ENCODE measurements around the gene JUND.
A peak's percentile ranks its signal among the peaks of the same experiment; 100 is the strongest.

The JUND gene

DNA sequence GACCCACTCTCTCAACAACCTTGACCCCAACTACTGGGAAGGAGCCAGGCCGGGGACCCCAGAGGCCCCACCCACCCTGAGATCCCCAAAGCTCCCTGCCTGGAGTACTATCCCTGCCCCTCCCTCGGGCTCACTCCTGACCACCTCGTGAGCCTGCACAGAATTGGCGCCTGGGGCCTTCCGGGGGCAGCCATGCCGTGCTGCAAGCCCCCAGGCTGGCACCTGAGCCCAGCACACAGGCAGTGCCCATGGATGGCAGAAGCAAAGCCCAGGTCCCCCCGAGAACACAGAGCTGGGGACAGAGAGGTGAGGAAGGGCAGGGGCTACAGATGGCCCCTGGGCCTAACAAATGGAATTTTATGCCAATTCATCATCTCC is 27.5 kb upstream of the JUND start:
- no peak for DNase-seq (ENCODE audit: low read depth in 1 of 2, low spot score in 1 of 2)

DNA sequence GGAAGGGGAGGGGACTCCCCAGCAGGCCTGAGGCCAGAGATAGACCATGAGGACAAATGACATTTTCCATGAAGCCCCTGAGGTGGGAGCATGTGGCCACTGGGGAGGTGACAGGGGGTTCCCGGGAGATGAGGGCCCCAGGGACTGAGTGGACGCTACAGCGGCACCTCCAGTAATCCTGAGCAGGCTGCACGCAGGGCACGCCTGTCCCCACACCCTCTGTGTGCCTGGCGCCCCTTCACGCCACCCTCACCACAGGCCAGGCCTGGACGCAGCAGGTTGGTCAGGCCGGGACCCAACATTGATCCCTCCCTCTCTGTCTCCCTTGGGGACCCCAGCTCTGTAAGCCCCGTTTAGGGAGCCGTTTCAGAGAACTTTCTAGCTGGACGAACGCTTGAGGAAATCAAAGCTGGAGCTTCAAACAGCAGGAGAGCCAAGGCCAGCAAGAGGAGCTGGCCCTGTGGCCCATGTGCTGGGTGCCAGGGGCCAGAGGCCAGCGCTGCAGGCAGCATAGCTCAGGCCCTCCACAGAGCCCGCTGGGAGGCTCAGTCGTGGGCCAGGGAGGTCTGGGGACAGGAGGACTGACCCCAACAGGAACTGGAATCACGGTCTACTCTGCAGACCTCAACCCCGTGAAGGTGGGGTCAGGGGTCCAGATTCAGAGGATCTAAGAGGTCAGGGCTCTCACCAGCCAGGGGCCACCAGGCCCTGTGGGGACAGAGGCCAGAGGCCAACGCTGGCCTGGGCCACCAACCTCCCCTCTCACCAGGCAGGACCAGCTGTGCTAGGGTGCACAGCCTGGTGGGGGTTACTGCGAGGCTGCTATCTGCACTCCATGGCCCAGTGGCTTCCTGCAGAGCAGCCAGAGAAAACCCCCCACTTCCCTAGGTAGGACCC is 26.9 kb upstream of the JUND start:
- DNase-seq (ENCODE audit: low read depth in 1 of 2, low spot score in 1 of 2) = no peak

DNA sequence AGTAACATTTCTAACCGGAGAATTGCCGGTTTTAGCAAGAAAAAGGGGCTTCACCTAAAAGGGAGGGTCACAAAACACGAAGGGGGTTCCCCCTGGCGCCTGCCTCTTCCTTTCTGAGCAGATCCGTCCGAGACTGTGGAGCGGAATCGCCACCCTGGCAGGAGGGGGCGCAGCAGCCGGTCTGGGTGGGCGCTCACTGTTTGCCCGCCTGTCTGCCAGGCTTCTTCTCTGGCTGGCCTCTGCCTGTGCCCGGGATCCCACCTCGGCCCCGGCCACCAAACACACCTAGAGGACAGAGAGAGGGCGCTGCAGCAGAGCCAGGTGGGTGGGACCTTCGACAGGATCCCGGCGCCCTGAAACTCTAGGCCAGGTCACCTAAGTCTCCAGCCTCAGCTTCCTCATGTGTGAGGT is 25.9 kb upstream of the JUND start:
- DNase-seq (ENCODE audit: low read depth in 1 of 2, low spot score in 1 of 2) = no peak

DNA sequence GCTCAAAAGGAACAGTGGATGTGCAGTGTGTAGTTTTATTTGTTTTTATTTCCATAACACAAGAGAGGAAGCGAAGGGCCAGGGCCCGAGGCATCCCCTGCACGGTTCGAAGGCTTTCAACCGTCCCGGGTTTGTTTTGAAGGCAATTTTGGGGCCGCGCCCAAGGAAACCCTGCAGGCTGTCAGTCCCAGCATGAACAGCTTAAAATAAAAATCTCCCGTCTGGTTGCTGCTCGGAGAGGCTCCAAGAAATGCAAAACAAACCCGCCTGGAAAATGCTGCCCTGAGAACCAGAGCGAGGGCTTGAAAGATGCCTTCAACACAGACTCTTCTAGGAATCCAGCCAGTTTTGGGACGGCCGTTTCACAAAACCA is 25.5 kb upstream of the JUND start:
- DNase-seq (ENCODE audit: low read depth in 1 of 2, low spot score in 1 of 2) = no peak

DNA sequence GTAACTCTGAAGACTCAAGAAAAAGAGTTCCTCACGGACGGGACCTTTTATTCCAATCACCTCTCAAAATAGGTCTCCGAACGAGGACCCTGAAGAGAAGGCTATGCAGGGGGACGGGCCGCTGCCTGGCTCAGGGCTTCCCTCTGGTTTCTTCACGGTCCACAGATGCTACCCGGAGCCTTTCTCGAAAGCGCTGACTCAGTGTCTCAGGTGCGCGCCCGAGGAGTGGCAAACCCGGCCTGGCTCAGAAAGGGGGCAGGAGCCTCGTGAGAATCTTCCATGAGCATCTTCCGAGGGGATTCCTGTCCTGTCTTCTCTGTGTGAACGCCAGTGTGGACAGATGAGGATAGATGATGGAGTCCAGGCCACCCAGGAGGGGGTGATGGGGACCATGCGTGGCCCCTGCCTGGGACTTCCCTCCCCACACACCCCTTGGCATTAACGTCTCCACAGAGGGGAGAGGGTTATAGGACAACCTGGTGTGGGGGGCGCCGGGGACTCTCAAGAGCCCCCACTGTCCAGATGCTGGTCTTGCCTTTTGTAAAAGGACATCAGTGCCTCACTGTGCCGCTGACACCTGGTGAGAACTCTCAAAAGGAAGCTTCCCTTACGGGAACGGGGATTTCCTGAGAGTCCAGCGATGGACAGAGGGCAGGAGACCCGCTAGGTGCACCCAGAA is 24.9 kb upstream of the JUND start:
- no peak for DNase-seq (ENCODE audit: low read depth in 1 of 2, low spot score in 1 of 2)

DNA sequence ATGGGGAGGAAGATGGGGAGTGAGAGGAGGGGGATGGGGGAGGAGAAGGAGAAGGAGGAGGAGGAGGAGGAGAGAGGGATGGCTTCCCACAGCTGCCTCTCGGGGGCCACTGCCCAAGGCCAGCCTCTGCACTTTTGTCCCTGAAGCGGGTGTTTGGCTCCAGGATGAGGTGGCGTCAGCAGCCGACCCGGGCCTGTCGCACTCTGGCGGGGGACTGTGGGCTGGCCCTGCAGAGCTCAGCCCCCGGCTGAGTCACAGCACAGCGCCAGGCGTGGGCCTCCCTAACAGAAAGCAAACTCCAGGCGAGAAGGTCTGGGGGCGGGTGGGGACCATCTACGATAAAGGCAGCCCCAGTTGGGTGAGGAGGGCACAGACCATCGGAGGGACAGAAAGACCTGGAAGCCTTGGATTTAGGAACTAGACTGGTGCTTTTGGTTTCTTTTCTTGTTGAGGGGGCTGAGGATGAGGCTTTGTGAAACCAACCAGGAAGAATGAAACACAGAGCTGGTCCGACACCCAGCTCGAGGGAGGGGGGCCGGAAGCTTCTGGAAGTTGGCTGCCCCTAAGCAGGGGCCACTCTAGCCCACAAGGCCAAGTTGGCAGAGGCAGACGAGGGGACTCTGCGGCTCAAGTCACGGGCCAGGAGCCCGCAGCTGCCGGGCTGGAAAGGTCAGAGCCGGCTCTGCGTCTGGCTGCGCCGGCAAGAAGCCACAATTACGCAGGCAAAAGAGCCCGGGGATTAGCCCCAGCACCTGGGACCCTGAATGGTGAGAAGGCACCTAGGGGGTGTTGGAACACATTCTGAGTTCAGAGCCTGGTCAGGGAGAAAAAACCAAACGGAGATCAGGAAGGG is 23.3 kb upstream of the JUND start:
- DNase-seq (ENCODE audit: low read depth in 1 of 2, low spot score in 1 of 2) = peak; percentile 58 to 74

DNA sequence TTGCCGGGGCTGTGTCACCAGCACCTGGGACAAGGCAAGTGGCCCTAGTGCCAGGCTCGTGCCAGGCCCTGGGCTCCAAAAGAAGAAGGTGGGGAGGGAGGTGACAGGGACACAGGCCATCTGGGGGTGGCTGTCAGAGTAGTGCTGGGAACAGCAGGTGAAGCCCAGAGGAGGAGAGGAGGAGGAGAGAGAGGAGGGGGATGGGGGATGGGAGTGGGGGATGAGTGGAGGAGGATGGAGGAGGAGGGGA is 22.7 kb upstream of the JUND start:
- DNase-seq (ENCODE audit: low read depth in 1 of 2, low spot score in 1 of 2) = no peak

DNA sequence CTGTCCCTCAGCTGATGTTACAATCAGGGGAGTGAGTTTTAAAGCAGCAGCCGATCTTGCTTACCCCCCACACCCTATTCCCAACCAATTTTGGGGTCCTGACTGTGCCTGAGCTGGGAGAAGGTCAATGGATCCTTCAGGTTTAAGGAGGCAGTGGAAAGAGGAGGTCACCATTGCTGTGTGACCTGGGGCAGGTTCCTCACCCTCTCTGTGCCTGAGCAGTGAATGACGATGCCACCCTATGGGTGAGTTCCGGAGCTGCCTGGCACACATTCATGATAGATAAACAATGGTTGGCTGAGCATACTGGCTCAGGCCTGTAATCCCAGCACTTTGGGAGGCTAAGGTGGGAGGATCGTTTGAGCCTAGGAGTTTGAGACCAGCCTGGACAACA is 20.3 kb upstream of the JUND start:
- DNase-seq (ENCODE audit: low read depth in 1 of 2, low spot score in 1 of 2) = no peak

DNA sequence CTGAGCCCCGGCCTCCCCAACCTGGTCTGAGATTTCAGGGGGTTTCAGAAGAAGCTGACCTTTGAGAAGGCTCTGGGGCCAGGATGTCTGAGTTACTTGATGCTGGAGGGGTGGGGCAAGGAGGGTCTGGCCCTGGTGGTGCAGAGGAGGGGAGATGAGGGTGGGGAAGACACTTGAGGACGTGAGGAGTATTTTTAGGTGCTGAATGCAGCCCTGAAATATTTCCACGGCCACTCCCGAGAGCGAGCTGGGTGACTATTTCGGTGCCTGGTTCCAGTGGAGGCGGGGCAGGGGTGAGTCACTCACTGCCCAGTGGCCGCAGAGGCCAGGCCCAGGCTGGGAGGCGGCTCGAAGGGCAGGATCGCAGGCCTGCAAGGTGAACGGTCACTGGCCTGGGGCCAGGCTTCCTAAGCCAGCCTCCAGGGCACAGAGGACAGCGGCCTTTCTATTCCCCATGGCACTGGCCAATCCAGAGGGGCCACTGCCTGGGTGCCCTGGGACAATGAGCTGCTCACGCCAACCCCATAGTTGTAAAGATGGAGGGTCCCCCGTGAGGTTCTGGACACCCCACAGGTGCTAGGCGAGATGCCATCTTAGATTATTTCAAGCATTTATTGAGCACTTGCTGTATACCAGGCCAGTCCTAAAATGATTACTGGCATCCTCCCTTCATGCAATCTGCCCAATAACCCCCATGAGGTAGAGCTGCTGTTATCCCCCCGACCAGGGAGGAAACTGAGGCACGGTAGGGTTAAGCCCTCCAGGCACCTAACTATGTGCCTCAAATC is 19.7 kb upstream of the JUND start:
- no peak for DNase-seq (ENCODE audit: low read depth in 1 of 2, low spot score in 1 of 2)

DNA sequence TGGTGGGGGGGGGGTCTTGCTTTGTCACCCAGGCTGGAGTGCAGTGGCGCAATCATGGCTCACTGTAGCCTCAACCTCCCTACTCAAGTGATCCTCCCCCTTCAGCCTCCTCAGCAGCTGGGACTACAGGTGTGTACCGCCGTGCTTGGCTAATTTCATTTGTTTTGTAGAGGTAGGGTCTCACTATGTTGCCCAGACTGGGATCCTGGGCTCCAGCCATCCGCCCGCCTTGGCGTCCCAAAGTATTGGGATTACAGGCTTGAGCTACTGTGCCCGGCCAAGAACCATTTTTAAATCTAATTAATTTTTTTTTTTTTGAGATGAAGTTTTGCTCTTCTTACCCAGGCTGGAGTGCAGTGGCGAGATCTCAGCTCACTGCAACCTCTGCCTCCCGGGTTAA is 18.2 kb upstream of the JUND start:
- DNase-seq (ENCODE audit: low read depth in 1 of 2, low spot score in 1 of 2) = no peak

DNA sequence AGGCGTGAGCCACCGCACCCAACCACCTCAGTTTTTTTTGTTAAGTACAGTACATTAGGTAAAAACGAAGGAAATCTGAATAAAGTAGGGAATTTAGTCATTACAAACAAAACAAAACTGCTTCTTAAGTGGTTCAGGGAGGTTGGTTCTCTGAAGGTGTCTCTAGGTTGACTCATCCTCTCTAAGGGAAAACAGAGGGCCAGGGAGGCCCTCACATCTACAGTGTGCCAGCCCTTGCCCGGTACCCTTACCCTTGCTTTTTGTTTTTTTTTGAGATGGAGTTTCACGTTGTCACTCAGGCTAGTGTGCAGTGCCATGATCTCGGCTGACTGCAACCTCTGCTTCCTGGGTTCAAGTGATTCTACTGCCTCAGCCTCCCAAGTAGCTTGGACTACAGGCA is 17.2 kb upstream of the JUND start:
- no peak for DNase-seq (ENCODE audit: low read depth in 1 of 2, low spot score in 1 of 2)

DNA sequence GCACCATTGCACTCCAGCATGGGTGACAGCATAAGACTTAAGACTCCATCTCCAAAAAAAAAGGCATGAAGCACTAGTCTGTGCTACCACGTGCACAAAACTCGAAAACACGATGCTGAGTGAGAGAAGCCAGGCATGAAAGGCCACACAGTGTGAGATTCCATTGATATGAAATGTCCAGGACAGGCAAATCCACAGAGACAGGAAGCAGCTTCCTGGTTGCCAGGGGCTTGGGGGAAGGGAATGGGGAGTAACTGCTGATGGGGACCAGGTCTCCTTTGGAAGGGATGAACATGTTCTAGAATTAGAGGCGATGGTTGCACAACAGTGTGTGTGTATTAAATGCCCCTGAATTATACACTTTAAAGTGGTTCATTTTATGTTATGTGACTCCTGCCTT is 15.9 kb upstream of the JUND start:
- no peak for DNase-seq (ENCODE audit: low read depth in 1 of 2, low spot score in 1 of 2)

DNA sequence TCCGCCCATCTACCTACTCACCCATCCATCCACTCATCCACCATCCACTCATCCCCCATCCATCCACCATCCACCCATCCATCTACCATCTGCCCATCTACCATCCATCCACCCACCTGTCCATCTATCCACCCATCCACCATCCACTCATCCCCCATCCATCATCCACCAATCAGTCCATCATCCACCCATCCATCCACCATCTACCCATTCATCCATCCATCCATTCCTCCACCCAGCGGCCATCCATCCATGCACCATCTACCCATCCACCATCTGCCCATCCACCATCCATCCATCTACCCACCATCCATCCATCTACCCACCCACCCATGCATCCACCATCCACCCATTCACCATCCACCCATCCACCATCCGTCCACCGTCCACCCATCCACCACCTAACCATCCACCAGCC is 13.6 kb upstream of the JUND start:
- no peak for DNase-seq (ENCODE audit: low read depth in 1 of 2, low spot score in 1 of 2)

DNA sequence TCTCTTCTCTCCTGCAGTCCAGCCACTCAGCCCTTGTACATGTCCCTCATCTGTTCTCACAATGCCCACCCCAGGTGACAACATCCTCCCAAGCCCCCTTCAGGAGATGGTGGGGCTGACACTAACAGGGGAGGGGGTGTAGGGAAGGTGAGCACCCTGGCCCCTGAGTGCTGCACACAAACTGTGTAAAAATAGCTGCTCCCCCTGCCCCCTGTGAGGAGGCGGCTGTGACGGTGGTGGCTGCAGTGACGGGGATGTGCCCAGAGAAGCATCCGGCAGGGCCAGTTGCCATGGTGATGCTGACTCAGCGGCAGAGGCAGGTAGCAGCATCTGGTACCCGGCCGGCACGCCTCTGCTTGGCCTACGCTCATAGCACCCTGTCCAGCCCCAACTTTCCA is 13.0 kb upstream of the JUND start:
- peak; percentile 77 to 82 for DNase-seq (ENCODE audit: low read depth in 1 of 2, low spot score in 1 of 2)

DNA sequence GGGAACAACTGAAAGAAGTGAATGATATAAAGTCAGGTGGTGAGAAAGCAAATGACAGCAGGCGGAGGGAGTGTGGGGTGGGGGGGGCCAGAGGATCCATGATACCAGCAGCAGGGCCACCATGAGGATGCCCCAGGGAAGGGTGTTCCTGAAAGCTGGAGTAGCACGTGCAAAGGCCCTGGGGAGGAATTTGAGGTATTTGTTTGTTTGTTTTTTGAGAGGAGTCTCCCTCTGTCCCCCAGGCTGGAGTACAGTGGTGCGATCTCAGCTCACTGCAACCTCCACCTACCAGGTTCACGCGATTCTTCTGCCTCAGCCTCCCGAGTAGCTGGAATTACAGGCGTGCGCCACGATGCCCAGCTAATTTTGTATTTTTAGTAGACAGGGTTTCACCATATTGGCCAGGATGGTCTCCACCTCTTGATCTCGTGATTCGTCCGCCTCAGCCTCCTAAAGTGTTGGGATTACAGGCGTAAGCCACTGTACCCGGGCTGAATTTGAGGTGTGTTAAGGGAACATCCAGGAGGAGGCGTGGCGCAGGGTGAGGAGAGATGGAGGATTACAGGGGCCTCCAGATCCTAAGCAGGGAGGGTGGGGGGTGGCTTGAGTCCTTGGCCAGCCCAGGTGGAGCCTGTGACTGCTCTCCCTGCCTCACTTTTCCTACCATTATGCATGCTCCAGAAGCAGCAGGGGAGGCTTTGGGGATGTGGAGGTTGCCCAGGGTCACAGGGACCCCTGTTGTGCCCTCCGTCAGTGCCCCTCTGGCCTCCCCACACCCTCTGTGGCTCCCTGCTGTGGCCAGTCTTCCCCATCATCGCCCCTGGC is 12.4 kb upstream of the JUND start:
- no peak for DNase-seq (ENCODE audit: low read depth in 1 of 2, low spot score in 1 of 2)

DNA sequence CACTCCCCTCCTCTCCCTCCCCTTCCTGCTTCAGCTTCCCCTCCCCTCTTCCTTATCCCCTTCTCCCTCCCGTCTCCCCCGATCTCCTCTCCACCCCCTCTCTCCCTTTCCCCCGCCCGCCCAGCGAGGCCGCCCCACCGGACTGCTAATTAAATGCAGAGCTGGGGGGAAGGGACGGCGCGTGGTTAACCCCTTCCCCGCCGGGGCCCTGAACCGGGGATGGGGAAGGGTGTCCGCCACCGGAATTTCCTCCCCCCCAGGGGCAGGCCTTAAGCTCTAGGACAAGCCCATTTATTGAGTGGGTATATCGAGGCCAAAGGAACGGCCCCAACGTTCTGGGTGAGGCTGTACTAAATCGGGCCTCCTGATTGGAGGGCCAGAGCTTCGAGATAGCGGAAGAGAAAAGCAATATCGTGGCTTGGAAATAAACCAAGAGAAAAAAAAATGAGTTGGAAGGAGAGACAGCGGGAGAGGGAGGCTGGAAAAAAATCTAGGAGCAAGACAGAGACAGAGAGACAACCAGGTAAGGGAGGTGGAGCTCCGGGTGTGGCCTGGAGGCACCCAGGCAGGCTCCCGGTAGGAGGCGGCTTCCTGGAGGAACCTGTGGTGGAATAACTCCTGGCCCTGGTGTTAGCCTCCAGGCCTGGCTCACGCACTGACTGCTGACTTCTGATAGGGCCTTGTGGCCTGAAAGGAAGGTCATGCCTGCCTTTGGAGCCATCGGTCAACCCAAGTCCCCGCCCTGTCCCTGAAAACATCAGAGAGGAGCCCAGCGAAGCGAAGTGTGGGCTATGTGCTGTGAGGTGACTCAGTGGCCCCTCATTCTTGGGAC is 11.6 kb upstream of the JUND start:
- no peak for DNase-seq (ENCODE audit: low read depth in 1 of 2, low spot score in 1 of 2)

DNA sequence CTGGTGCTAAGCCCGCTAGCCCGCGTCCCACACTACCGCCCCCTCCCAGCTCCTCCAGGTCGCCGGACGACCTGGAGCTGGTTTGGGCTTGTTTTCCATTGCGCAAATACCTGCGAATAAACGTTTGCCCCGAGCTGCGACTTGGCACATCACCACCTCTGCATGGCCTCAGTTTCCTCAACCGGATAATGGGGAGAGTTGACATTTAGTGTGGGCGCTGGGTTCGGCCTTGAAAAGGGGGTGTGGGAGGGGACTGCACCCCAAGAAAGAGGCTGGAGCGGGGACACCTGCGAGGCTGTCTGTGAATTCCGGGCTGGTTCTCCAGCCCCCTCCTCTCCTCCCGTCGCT is 11.0 kb upstream of the JUND start:
- no peak for DNase-seq (ENCODE audit: low read depth in 1 of 2, low spot score in 1 of 2)

DNA sequence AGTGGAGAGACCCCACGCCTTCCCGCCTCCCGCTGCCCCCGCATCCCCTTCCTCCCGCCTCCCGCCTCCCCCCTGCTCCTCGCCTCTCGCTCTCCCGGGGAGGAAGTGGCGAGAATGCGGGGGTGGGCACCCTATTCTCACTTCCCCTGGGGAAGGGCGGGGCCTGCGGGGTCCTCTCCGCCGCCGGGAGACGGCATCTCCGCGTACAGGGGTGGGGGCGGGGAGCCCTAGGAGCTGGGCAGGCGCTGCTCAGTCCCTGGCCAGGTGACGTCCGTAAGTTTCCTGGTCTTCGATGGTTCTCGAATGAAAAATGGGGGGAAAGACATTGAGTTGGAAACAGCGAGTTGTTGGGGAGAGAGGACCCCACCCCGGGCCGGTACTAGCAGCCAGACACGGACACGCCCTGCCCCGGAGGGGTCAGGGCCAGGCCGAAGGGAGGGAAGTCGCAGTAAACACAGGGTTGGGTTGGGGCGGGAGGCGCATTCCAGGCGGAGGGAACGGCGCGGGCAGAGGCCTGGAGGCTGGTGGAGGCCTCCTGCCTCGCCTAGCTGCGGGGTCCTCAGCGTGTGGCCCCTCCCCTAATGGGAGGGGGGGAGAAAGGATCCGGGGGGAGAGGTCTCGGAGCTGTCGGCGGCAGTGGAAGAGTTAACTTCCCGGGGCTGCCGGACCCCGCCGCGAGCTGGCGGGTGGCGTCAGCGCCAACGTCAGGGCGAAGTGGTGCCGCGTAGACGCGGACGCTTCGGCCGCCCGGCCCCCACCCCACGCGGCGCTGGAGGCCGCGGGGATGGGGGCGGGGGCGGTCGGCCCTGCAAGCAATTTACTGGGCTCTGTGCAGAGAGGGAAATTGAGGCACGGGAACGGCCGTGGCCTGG is 10.4 kb upstream of the JUND start:
- peak; percentile 49 to 63 for DNase-seq (ENCODE audit: low read depth in 1 of 2, low spot score in 1 of 2)

DNA sequence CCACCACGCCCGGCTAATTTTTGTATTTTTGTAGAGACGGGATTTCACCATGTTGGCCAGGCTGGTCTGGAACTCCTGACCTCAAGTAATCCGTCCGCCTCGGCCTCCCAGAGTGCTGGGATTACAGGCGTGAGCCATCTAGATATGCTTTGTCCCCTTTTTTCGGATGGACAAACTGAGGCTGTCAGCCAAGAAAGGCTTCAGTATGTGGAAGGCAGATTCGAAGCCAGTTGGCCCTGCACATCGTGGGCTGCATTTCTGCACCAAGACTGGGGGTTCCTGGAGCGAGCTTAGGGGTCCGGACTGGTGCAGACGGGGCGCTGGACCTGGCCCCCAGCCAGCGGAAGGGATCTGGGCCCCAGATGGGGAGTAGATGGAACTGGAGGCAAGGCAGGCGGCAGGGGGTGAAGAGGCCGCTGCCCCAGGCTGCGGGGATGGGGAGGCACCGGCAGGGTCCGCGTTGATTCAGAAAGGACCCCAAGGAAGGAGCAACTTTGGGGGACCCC is 9.7 kb upstream of the JUND start:
- no peak for DNase-seq (ENCODE audit: low read depth in 1 of 2, low spot score in 1 of 2)
